Suppressor macrophage treated with lipopolysaccharide for 1 hour (primary cell): Measurements from ENCODE around the gene SYCE1L.
"Not testable (repeated sequence)": the region's sequence is repeated elsewhere in the genome, so short reads cannot be mapped to it uniquely, and the experiment has no call there.

ENCODE experiments used
- DNase-seq, 3 donors: peaks; one replicate each; pipeline ENCODE4 v3.0.0-alpha.2; 2020 to 2022

The SYCE1L gene

GRCh38 chr16:77206533-77206932, 7.3 kb downstream of the SYCE1L start:
- no peak for DNase-seq

- no peak for DNase-seq
These were observed 7.8 kb downstream of the SYCE1L start for GRCh38 chr16:77207030-77207429.

- DNase-seq = no peak
These were observed 9.2 kb downstream of the SYCE1L start for GRCh38 chr16:77208382-77208781.

GRCh38 chr16:77211880-77212740, 12.9 kb downstream of the SYCE1L start:
- peak; percentile 36 to 68 (median 50) for DNase-seq

GRCh38 chr16:77212741-77213541, 13.7 kb downstream of the SYCE1L start:
- DNase-seq = peak; percentile 56 to 82 (median 72)

GRCh38 chr16:77213542-77214106, 14.4 kb downstream of the SYCE1L start:
- peak; percentile 31 to 70 (median 41) for DNase-seq

- DNase-seq = peak in 1 of 3 donors; percentile 18
These were observed 15.4 kb downstream of the SYCE1L start for GRCh38 chr16:77214411-77215138.

- no peak for DNase-seq
These were observed 20.2 kb downstream of the SYCE1L start for GRCh38 chr16:77219437-77219836.

GRCh38 chr16:77220427-77220826, 21.2 kb downstream of the SYCE1L start:
- no peak for DNase-seq

GRCh38 chr16:77221482-77221881, 22.3 kb downstream of the SYCE1L start:
- DNase-seq = no peak

- DNase-seq = peak in 2 of 3 donors; percentile 39 to 43
These were observed 24.0 kb downstream of the SYCE1L start for GRCh38 chr16:77223184-77223583.

GRCh38 chr16:77225182-77225581, 26.0 kb downstream of the SYCE1L start:
- no peak for DNase-seq

GRCh38 chr16:77227745-77228144, 28.5 kb downstream of the SYCE1L start:
- peak; percentile 34 to 41 (median 36) for DNase-seq

- DNase-seq = no peak
These were observed 31.8 kb downstream of the SYCE1L start for GRCh38 chr16:77231047-77231446.

GRCh38 chr16:77233799-77234519, 34.8 kb downstream of the SYCE1L start:
- DNase-seq = no peak

GRCh38 chr16:77234611-77235010, 35.4 kb downstream of the SYCE1L start:
- DNase-seq = no peak

- DNase-seq = peak; percentile 87 to 94 (median 92)
These were observed 36.9 kb downstream of the SYCE1L start for GRCh38 chr16:77236063-77236511.

- DNase-seq = no peak
These were observed 39.4 kb downstream of the SYCE1L start for GRCh38 chr16:77238593-77238992.

- DNase-seq = not testable (repeated sequence)
These were observed 43.3 kb downstream of the SYCE1L start for GRCh38 chr16:77242471-77242870.

GRCh38 chr16:77246150-77246549, 46.9 kb downstream of the SYCE1L start:
- DNase-seq = no peak

- no peak for DNase-seq
These were observed 51.2 kb downstream of the SYCE1L start for GRCh38 chr16:77250400-77250799.
